ENCODE results near the gene VPS37D. TPM values are rescaled to one million over a fixed set of nuclear protein-coding genes. Genes with fewer than 3 reads are reported as not detected.

VPS37D gene
- total and polyA plus RNA-seq, 3 donors from 2014 or later: 10.3 to 24.8 (median 15.0) TPM

GRCh38 chr7:73696372-73696771 is 28.7 kb downstream of the VPS37D start:
- Histone ChIP-seq H3K27me3 (no peaks in the 10 kb centered on the region), H3K27ac (no peak overlapping the region), H3K36me3 (ENCODE audit: low read depth, missing control alignments) (no peaks in the 10 kb centered on the region), H3K4me1 (peaks cover 6% of the 10 kb centered on the region), H3K4me3 (no peak overlapping the region), H3K9me3 (no peaks in the 10 kb centered on the region)
- no peak for DNase-seq
- TF ChIP-seq CTCF (IDR thresholded peaks at IDR 0.05) (no peak), POLR2A (IDR thresholded peaks at IDR 0.05) (no peak)
- intact Hi-C loops (cut with DNase I; ENCODE audit: low total_unique reads): no loop called here
- WGBS, 2 donors: 91 to 92% methylated on average over 4 of the region's 4 CpGs

GRCh38 chr7:73698410-73698809 is 30.8 kb downstream of the VPS37D start:
- H3K9me3 ChIP-seq: no peaks in the 10 kb centered on the region
- no peaks in the 10 kb centered on the region for H3K27me3 ChIP-seq
- TF ChIP-seq CTCF (IDR thresholded peaks at IDR 0.05) (no peak), POLR2A (IDR thresholded peaks at IDR 0.05) (no peak)
- no peaks in the 10 kb centered on the region for H3K36me3 ChIP-seq (ENCODE audit: low read depth, missing control alignments)
- 70 to 80% methylated on average over 5 to 7 of the region's 7 CpGs for WGBS, 2 donors
- H3K4me3 ChIP-seq: no peak overlapping the region
- DNase-seq: no peak
- no peak overlapping the region for H3K27ac ChIP-seq
- peaks cover 3% of the 10 kb centered on the region for H3K4me1 ChIP-seq
- intact Hi-C loops (cut with DNase I; ENCODE audit: low total_unique reads): no loop called here

- Histone ChIP-seq H3K27ac (no peak overlapping the region), H3K9me3 (no peaks in the 10 kb centered on the region), H3K27me3 (no peaks in the 10 kb centered on the region), H3K36me3 (ENCODE audit: low read depth, missing control alignments) (no peaks in the 10 kb centered on the region), H3K4me1 (peaks cover 5% of the 10 kb centered on the region), H3K4me3 (no peak overlapping the region)
- 75 to 91% methylated on average over 8 to 13 of the region's 15 CpGs for WGBS, 2 donors
- TF ChIP-seq CTCF (IDR thresholded peaks at IDR 0.05) (no peak), POLR2A (IDR thresholded peaks at IDR 0.05) (no peak)
- DNase-seq: no peak
- intact Hi-C loops (cut with DNase I; ENCODE audit: low total_unique reads): no loop called here
Measured at GRCh38 chr7:73699370-73700068, 31.9 kb downstream of the VPS37D start.

GRCh38 chr7:73700069-73700423 is 32.4 kb downstream of the VPS37D start:
- 88 to 89% methylated on average over 3 to 14 of the region's 14 CpGs for WGBS, 2 donors
- no peak overlapping the region for H3K27ac ChIP-seq
- no peaks in the 10 kb centered on the region for H3K27me3 ChIP-seq
- H3K9me3 ChIP-seq: no peaks in the 10 kb centered on the region
- H3K4me3 ChIP-seq: no peak overlapping the region
- no peaks in the 10 kb centered on the region for H3K36me3 ChIP-seq (ENCODE audit: low read depth, missing control alignments)
- DNase-seq: no peak
- peaks cover 5% of the 10 kb centered on the region for H3K4me1 ChIP-seq
- TF ChIP-seq CTCF (IDR thresholded peaks at IDR 0.05): no peak
- TF ChIP-seq POLR2A (IDR thresholded peaks at IDR 0.05): no peak
- intact Hi-C loops (cut with DNase I; ENCODE audit: low total_unique reads): no loop called here

- H3K9me3 ChIP-seq: no peaks in the 10 kb centered on the region
- WGBS, 2 donors: 83 to 87% methylated on average over 14 to 15 of the region's 15 CpGs
- H3K27ac ChIP-seq: no peak overlapping the region
- intact Hi-C loops (cut with DNase I; ENCODE audit: low total_unique reads): no loop called here
- no peak for DNase-seq
- no peaks in the 10 kb centered on the region for H3K27me3 ChIP-seq
- no peaks in the 10 kb centered on the region for H3K36me3 ChIP-seq (ENCODE audit: low read depth, missing control alignments)
- H3K4me1 ChIP-seq: peaks cover 5% of the 10 kb centered on the region
- no peak for TF ChIP-seq CTCF (IDR thresholded peaks at IDR 0.05)
- TF ChIP-seq POLR2A (IDR thresholded peaks at IDR 0.05): no peak
- no peak overlapping the region for H3K4me3 ChIP-seq
Measured at GRCh38 chr7:73700581-73701134, 33.0 kb downstream of the VPS37D start.
